Measurements from ENCODE around the gene RANBP17. TPM values are rescaled to one million over a fixed set of nuclear protein-coding genes. Genes with fewer than 3 reads are reported as not detected.
"Not testable (repeated sequence)": the region's sequence is repeated elsewhere in the genome, so short reads cannot be mapped to it uniquely, and the experiment has no call there.

Gene RANBP17
- total RNA-seq, 1 experiment from 2014 or later, result 6.6 TPM

GRCh38 chr5:171162596-171162995 lies 300.8 kb downstream of the RANBP17 start:
- in situ Hi-C loops (cut with HindIII; ENCODE audit: low pct_unique_long_range_greater_than_20kb, low sequenced_read_pairs), result no loop called here
- no peak for DNase-seq (ENCODE audit: low read depth)

- in situ Hi-C loops (cut with HindIII; ENCODE audit: low pct_unique_long_range_greater_than_20kb, low sequenced_read_pairs), result no loop called here
- DNase-seq (ENCODE audit: low read depth), result no peak
These were observed 304.9 kb downstream of the RANBP17 start for GRCh38 chr5:171166766-171167165.

GRCh38 chr5:171168171-171168570 lies 306.4 kb downstream of the RANBP17 start:
- in situ Hi-C loops (cut with HindIII; ENCODE audit: low pct_unique_long_range_greater_than_20kb, low sequenced_read_pairs), result no loop called here
- DNase-seq (ENCODE audit: low read depth), result no peak

- in situ Hi-C loops (cut with HindIII; ENCODE audit: low pct_unique_long_range_greater_than_20kb, low sequenced_read_pairs), result not testable (repeated sequence)
These were observed 313.1 kb downstream of the RANBP17 start for GRCh38 chr5:171174960-171175359.

GRCh38 chr5:171175746-171176145 lies 313.9 kb downstream of the RANBP17 start:
- in situ Hi-C loops (cut with HindIII; ENCODE audit: low pct_unique_long_range_greater_than_20kb, low sequenced_read_pairs), result no loop called here
- no peak for DNase-seq (ENCODE audit: low read depth)

More at GRCh38 chr5:171174960-171175359, 313.1 kb downstream of the RANBP17 start:
- not testable (repeated sequence) for DNase-seq (ENCODE audit: low read depth)

- DNase-seq (ENCODE audit: low read depth); in situ Hi-C loops (cut with HindIII; ENCODE audit: low pct_unique_long_range_greater_than_20kb, low sequenced_read_pairs): not testable (repeated sequence)
These were observed 316.4 kb downstream of the RANBP17 start for GRCh38 chr5:171178190-171178589.

GRCh38 chr5:171188016-171188415 lies 326.2 kb downstream of the RANBP17 start:
- no peak for DNase-seq (ENCODE audit: low read depth)
- in situ Hi-C loops (cut with HindIII; ENCODE audit: low pct_unique_long_range_greater_than_20kb, low sequenced_read_pairs), result no loop called here

- DNase-seq (ENCODE audit: low read depth), result no peak
- in situ Hi-C loops (cut with HindIII; ENCODE audit: low pct_unique_long_range_greater_than_20kb, low sequenced_read_pairs), result no loop called here
These were observed 327.6 kb downstream of the RANBP17 start for GRCh38 chr5:171189442-171189841.

GRCh38 chr5:171192111-171192510 lies 330.3 kb downstream of the RANBP17 start:
- no peak for DNase-seq (ENCODE audit: low read depth)
- in situ Hi-C loops (cut with HindIII; ENCODE audit: low pct_unique_long_range_greater_than_20kb, low sequenced_read_pairs), result no loop called here

GRCh38 chr5:171201310-171201709 lies 339.5 kb downstream of the RANBP17 start:
- DNase-seq (ENCODE audit: low read depth), result no peak
- in situ Hi-C loops (cut with HindIII; ENCODE audit: low pct_unique_long_range_greater_than_20kb, low sequenced_read_pairs), result no loop called here

- no peak for DNase-seq (ENCODE audit: low read depth)
- in situ Hi-C loops (cut with HindIII; ENCODE audit: low pct_unique_long_range_greater_than_20kb, low sequenced_read_pairs), result no loop called here
These were observed 343.6 kb downstream of the RANBP17 start for GRCh38 chr5:171205375-171205774.

GRCh38 chr5:171207256-171207847 lies 345.5 kb downstream of the RANBP17 start:
- peak; percentile 62 for DNase-seq (ENCODE audit: low read depth)
- in situ Hi-C loops (cut with HindIII; ENCODE audit: low pct_unique_long_range_greater_than_20kb, low sequenced_read_pairs), result no loop called here

GRCh38 chr5:171221916-171222315 lies 360.1 kb downstream of the RANBP17 start:
- in situ Hi-C loops (cut with HindIII; ENCODE audit: low pct_unique_long_range_greater_than_20kb, low sequenced_read_pairs), result no loop called here
- DNase-seq (ENCODE audit: low read depth), result no peak

- no peak for DNase-seq (ENCODE audit: low read depth)
- in situ Hi-C loops (cut with HindIII; ENCODE audit: low pct_unique_long_range_greater_than_20kb, low sequenced_read_pairs), result no loop called here
These were observed 362.1 kb downstream of the RANBP17 start for GRCh38 chr5:171223927-171224326.

GRCh38 chr5:171226096-171226754 lies 364.4 kb downstream of the RANBP17 start:
- no peak for DNase-seq (ENCODE audit: low read depth)
- in situ Hi-C loops (cut with HindIII; ENCODE audit: low pct_unique_long_range_greater_than_20kb, low sequenced_read_pairs), result no loop called here

GRCh38 chr5:171226864-171227263 lies 365.0 kb downstream of the RANBP17 start:
- in situ Hi-C loops (cut with HindIII; ENCODE audit: low pct_unique_long_range_greater_than_20kb, low sequenced_read_pairs), result no loop called here
- DNase-seq (ENCODE audit: low read depth), result no peak

GRCh38 chr5:171236651-171237050 lies 374.8 kb downstream of the RANBP17 start:
- in situ Hi-C loops (cut with HindIII; ENCODE audit: low pct_unique_long_range_greater_than_20kb, low sequenced_read_pairs), result no loop called here
- no peak for DNase-seq (ENCODE audit: low read depth)

GRCh38 chr5:171242521-171242920 lies 380.7 kb downstream of the RANBP17 start:
- in situ Hi-C loops (cut with HindIII; ENCODE audit: low pct_unique_long_range_greater_than_20kb, low sequenced_read_pairs), result no loop called here
- no peak for DNase-seq (ENCODE audit: low read depth)

GRCh38 chr5:171246231-171246630 lies 384.4 kb downstream of the RANBP17 start:
- DNase-seq (ENCODE audit: low read depth), result no peak
- in situ Hi-C loops (cut with HindIII; ENCODE audit: low pct_unique_long_range_greater_than_20kb, low sequenced_read_pairs), result no loop called here

GRCh38 chr5:171249460-171249859 lies 387.6 kb downstream of the RANBP17 start:
- in situ Hi-C loops (cut with HindIII; ENCODE audit: low pct_unique_long_range_greater_than_20kb, low sequenced_read_pairs), result no loop called here
- DNase-seq (ENCODE audit: low read depth), result no peak

Data from Caki2 (cell line).